ENCODE measurements around the gene FCGR1A.
"Not testable (repeated sequence)": the region's sequence is repeated elsewhere in the genome, so short reads cannot be mapped to it uniquely, and the experiment has no call there.

The FCGR1A gene

DNA sequence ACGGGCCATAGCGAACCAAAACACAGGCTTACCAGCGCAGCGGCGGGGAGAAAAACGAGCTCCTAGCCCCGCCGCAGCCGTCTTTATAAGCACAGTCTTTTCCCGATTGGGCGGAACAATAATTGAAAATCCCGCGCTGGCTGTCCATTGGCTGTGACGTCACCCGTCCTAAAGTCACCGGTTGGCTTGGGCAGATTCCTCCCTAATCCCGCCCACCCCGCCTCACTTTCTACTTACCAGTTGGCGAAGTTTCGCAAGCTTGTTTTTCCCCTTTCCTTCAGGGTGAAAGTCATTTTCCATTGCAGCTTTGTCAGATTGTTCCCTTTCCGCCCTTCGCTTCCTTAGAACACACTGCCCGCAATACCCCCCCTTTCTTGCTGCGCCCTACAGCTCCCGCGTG is 58.7 kb downstream of the FCGR1A start:
- not testable (repeated sequence) for DNase-seq
